Testis (tissue), 2 donors: ENCODE measurements around the gene ADCY5.

ENCODE experiments used
- CTCF ChIP-seq, 3 experiments: fragments of 450-650 bp in 2 of 3; fragments of 200-600 bp in 1 of 3; sonication (generic) in 1 of 3; IDR thresholded peaks; one replicate each; pipeline ENCODE4 v1.5.1; 2016 to 2019; ENCODE audit warnings: antibody characterized with exemption in 3 of 3, mild to moderate bottlenecking in 2 of 3, moderate library complexity in 1 of 3
- POLR2A ChIP-seq: fragments of 450-650 bp; IDR thresholded peaks from one replicate; pipeline ENCODE4 v1.6.1; 2017; ENCODE audit warnings: antibody characterized with exemption, mild to moderate bottlenecking, moderate library complexity

GRCh38 chr3:123371859-123372685 lies 76.8 kb downstream of the ADCY5 start:
- TF ChIP-seq CTCF (IDR thresholded peaks at IDR 0.05) (no peak), POLR2A (no peak)
